ENCODE measurements around the gene ATP8B1. TPM values are rescaled to one million over a fixed set of nuclear protein-coding genes. Genes with fewer than 3 reads are reported as not detected.

ATP8B1 gene
- total and polyA plus RNA-seq, 8 donors: 16.4 to 26.6 (median 19.1) TPM

DNA sequence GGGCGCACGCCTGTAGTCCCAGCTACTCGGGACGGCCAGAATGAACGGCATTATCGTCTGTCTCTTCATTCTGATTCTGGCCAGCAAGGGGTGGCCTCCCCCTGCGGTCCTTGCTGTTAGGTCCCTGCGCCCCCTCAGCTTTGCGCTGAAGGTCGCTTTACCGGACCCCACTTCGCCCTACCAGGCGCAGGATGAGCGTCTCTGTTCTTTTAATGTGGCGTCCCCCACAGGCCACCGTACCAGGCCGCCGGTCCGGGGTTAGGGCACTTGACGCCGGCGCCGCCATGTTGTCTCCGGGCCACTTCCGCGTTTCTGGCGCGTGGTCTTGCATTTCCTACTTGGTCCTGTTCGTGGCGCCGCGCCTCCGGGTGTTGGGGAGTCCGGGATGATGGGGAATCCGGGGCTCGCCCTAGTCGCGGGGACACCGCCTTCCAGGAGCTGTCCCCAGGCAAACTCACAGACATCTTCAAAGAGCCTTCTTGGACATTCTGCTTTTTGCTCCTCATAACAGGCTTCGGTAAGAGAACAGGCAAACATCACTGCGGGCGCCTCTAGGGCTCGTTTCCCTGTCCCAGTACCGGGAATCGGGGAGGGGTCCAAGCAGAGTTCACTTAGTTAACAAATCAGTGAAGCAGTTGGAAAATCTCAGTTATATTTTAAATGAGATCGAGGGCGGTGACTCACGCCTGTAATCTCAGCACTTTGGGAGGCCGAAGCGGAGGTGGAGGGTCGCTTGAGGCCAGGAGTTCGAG is 172.9 kb downstream of the ATP8B1 start:
- TF ChIP-seq CTCF (IDR thresholded peaks at IDR 0.05): peak; percentile 66 to 70
- H3K9me3 ChIP-seq: no peaks in the 10 kb centered on the region
- intact Hi-C loops (cut with DNase I): no loop called here
- H3K27ac ChIP-seq: peak overlapping the region; percentile 58 to 83
- peak overlapping the region; percentile 42 to 65 for H3K4me3 ChIP-seq
- ATAC-seq (peak; percentile 99), DNase-seq (peak; percentile 92 to 99 (median 97))
- H3K36me3 ChIP-seq: no peaks in the 10 kb centered on the region
- H3K27me3 ChIP-seq: no peaks in the 10 kb centered on the region
- H3K4me1 ChIP-seq: peaks cover 6 to 14% of the 10 kb centered on the region in 2 donors

- Histone ChIP-seq H3K4me1 (peaks cover 6 to 14% of the 10 kb centered on the region in 2 donors), H3K27ac (peak overlapping the region in 1 of 2 donors; percentile 83), H3K27me3 (no peaks in the 10 kb centered on the region), H3K36me3 (no peaks in the 10 kb centered on the region), H3K9me3 (no peaks in the 10 kb centered on the region), H3K4me3 (peak overlapping the region; percentile 42 to 65)
- DNase-seq (no peak), ATAC-seq (no peak)
- intact Hi-C loops (cut with DNase I): no loop called here
- TF ChIP-seq CTCF (IDR thresholded peaks at IDR 0.05): no peak
Measured at GRCh38 chr18:57629422-57629821, 173.7 kb downstream of the ATP8B1 start.

- DNase-seq: no peak
- Histone ChIP-seq H3K27me3 (no peaks in the 10 kb centered on the region), H3K4me3 (no peak overlapping the region), H3K27ac (no peak overlapping the region), H3K36me3 (no peaks in the 10 kb centered on the region), H3K9me3 (no peaks in the 10 kb centered on the region), H3K4me1 (peaks cover 6 to 18% of the 10 kb centered on the region in 2 donors)
- no peak for TF ChIP-seq CTCF (IDR thresholded peaks at IDR 0.05)
- intact Hi-C loops (cut with DNase I): no loop called here
- no peak for ATAC-seq
Measured at GRCh38 chr18:57627488-57627887, 175.6 kb downstream of the ATP8B1 start.

DNA sequence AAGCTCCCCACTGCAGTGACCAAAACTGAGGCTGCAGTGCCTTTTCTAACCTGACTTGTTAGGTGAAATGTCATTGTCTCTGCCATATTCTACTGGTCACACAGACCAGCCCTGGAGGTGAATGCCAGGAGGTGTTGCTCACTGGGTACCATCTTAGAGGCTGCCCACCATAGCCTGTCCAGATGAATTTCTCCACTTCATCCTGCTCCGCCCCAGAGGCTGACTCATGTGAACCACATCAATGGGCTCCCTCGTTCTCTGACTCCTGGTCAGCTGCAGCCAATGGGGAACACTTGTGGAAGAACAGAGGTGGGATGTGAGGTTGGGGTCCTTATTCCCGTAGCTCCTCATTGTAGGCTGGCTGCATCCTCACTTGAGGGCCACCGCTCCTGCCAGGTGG is 178.1 kb downstream of the ATP8B1 start:
- intact Hi-C loops (cut with DNase I): no loop called here
- H3K27me3 ChIP-seq: no peaks in the 10 kb centered on the region
- no peak overlapping the region for H3K27ac ChIP-seq
- no peak for DNase-seq
- no peaks in the 10 kb centered on the region for H3K36me3 ChIP-seq
- H3K4me3 ChIP-seq: no peak overlapping the region
- H3K4me1 ChIP-seq: peaks cover 7 to 19% of the 10 kb centered on the region in 2 donors
- no peak for ATAC-seq
- H3K9me3 ChIP-seq: no peaks in the 10 kb centered on the region
- TF ChIP-seq CTCF (IDR thresholded peaks at IDR 0.05): no peak

- TF ChIP-seq CTCF (IDR thresholded peaks at IDR 0.05): no peak
- H3K27ac ChIP-seq: peak overlapping the region; percentile 90 to 97
- ATAC-seq (peak; percentile 51), DNase-seq (no peak)
- no peaks in the 10 kb centered on the region for H3K27me3 ChIP-seq
- peak overlapping the region; percentile 82 to 88 for H3K4me3 ChIP-seq
- H3K36me3 ChIP-seq: peaks cover 0 to 15% of the 10 kb centered on the region in 2 donors
- H3K9me3 ChIP-seq: no peaks in the 10 kb centered on the region
- H3K4me1 ChIP-seq: peaks cover 8 to 35% of the 10 kb centered on the region in 2 donors
- intact Hi-C loops (cut with DNase I): no loop called here
Measured at GRCh38 chr18:57621246-57621604, 181.9 kb downstream of the ATP8B1 start.

All from left lung (tissue), 10 donors.